HepG2 (cell line): Measurements from ENCODE around the gene HPDL. TPM values are rescaled to one million over a fixed set of nuclear protein-coding genes. Genes with fewer than 3 reads are reported as not detected.

ENCODE experiments used
- BRD4 ChIP-seq: sonication (generic); formaldehyde crosslinking; IDR thresholded peaks from 2 replicates; pipeline ENCODE4 v1.4.0; 2020; ENCODE audit warnings: missing genetic modification reagents
- CCAR2 ChIP-seq: fragments of 200-400 bp; formaldehyde crosslinking; optimal IDR thresholded peaks from 2 replicates; pipeline ENCODE3; 2018; ENCODE audit warnings: low read depth, mild to moderate bottlenecking, low read length, moderate library complexity
- CEBPZ ChIP-seq: IDR thresholded peaks from 2 replicates; pipeline ENCODE4 v1.6.1; 2012; ENCODE audit warnings: low read length, improper control_type of control experiment
- CREM ChIP-seq, 2 experiments: sonication (generic) in 1 of 2; formaldehyde crosslinking in 1 of 2; IDR thresholded peaks; 2 replicates each; pipeline versions ENCODE4 v1.4.0 to v1.6.1; 2016 to 2020; ENCODE audit warnings: antibody characterized with exemption in 1 of 2, mild to moderate bottlenecking in 1 of 2, missing genetic modification reagents in 1 of 2
- IKZF5 ChIP-seq: IDR thresholded peaks from 2 replicates; pipeline ENCODE4 v1.6.1; 2018; ENCODE audit warnings: missing genetic modification reagents, mild to moderate bottlenecking, missing compliant biosample characterization
- IRF2 ChIP-seq: IDR thresholded peaks from 2 replicates; pipeline ENCODE4 v1.6.1; 2018; ENCODE audit warnings: missing genetic modification reagents, missing compliant biosample characterization
- KLF11 ChIP-seq: IDR thresholded peaks from 2 replicates; pipeline ENCODE4 v1.6.1; 2016; ENCODE audit warnings: missing compliant biosample characterization
- MTA3 ChIP-seq: sonication (generic); formaldehyde crosslinking; IDR thresholded peaks from 2 replicates; pipeline ENCODE4 v1.4.0; 2020; ENCODE audit warnings: missing genetic modification reagents
- PPARG ChIP-seq: conservative IDR thresholded peaks from 2 replicates; pipeline ENCODE4 v1.6.1; 2016; ENCODE audit warnings: missing biosample characterization, missing genetic modification reagents
- PREB ChIP-seq: sonication (generic); formaldehyde crosslinking; IDR thresholded peaks from 2 replicates; pipeline ENCODE4 v1.4.0; 2020; ENCODE audit warnings: missing genetic modification reagents
- RBFOX2 ChIP-seq: fragments of 200-400 bp; formaldehyde crosslinking; IDR thresholded peaks from 2 replicates; pipeline ENCODE4 v1.6.1; 2017; ENCODE audit warnings: low read depth, mild to moderate bottlenecking, low read length
- TBP ChIP-seq: sonication (generic); formaldehyde crosslinking; IDR thresholded peaks from 2 replicates; pipeline ENCODE4 v1.5.0; 2020; ENCODE audit warnings: missing genetic modification reagents
- TOE1 ChIP-seq: sonication (generic); formaldehyde crosslinking; IDR thresholded peaks from 2 replicates; pipeline ENCODE4 v1.4.0; 2020; ENCODE audit warnings: mild to moderate bottlenecking, missing genetic modification reagents
- ZFYVE20 ChIP-seq: sonication (generic); formaldehyde crosslinking; IDR thresholded peaks from 2 replicates; pipeline ENCODE4 v1.8.0; 2023; ENCODE audit warnings: low read depth, mild to moderate bottlenecking, moderate library complexity, missing genetic modification reagents, borderline replicate concordance
- ZNF503 ChIP-seq: sonication (generic); formaldehyde crosslinking; IDR thresholded peaks from 2 replicates; pipeline ENCODE4 v1.4.0; 2020; ENCODE audit warnings: missing genetic modification reagents
- ZNF530 ChIP-seq: sonication (generic); formaldehyde crosslinking; IDR thresholded peaks from 2 replicates; pipeline ENCODE4 v1.5.0; 2020; ENCODE audit warnings: low read depth, mild to moderate bottlenecking, missing genetic modification reagents
- ZNF605 ChIP-seq: sonication (generic); formaldehyde crosslinking; IDR thresholded peaks from 2 replicates; pipeline ENCODE4 v1.8.0; 2022; ENCODE audit warnings: mild to moderate bottlenecking, missing genetic modification reagents
- ZNF710 ChIP-seq: sonication (generic); formaldehyde crosslinking; IDR thresholded peaks from 2 replicates; pipeline ENCODE4 v1.5.0; 2020; ENCODE audit warnings: mild to moderate bottlenecking, missing genetic modification reagents, borderline replicate concordance
- polyA plus RNA-seq, 8 experiments: library from polyadenylated mRNA; depleted of rRNA in 3 of 8; stranded (reverse) in 7 of 8; unstranded in 1 of 8; fragments of >200 nt; fragmentation: Illumina TruSeq in 4 of 8; extraction: Trizol in 4 of 8; gene quantifications; 2 replicates each; pipeline versions ENCODE4 v1.2.1 to v1.2.3, GENCODE V29; 2011 to 2016; ENCODE audit warnings: low read depth in 4 of 8, missing spikeins in 1 of 8, mixed read lengths in 1 of 8; ENCODE audit not compliant: insufficient read depth in 1 of 8
- total RNA-seq, 5 experiments: library from RNA; depleted of rRNA; stranded (reverse); fragments of >200 nt; fragmentation: Illumina TruSeq; extraction: Trizol; gene quantifications; 2 replicates each; pipeline ENCODE4 v1.2.3, GENCODE V29; 2016; ENCODE audit warnings: low read depth in 1 of 5

The HPDL gene
- total and polyA plus RNA-seq, 2 of the 13 experiments (the other 11 are each of a cell fraction or from before 2014, with no cell fraction given) = not detected

- TF ChIP-seq CEBPZ (no peak), CREM (IDR thresholded peaks at IDR 0.05) (no peak), CREM (CRISPR knock-in tag; IDR thresholded peaks at IDR 0.05) (no peak), BRD4 (CRISPR knock-in tag) (no peak), CCAR2 (no peak), RBFOX2 (no peak), ZNF710 (CRISPR knock-in tag) (0 out of 2 replicates have a peak, but pooled peaks have one; percentile 24), TBP (CRISPR knock-in tag) (no peak), ZFYVE20 (CRISPR knock-in tag) (no peak), ZNF605 (CRISPR knock-in tag) (0 out of 2 replicates have a peak, but pooled peaks have one; percentile 30), TOE1 (no peak), IRF2 (no peak), PPARG (CRISPR knock-in tag) (no peak), KLF11 (CRISPR knock-in tag) (0 out of 2 replicates have a peak, but pooled peaks have one; percentile 9), MTA3 (CRISPR knock-in tag) (no peak), PREB (CRISPR knock-in tag) (no peak), ZNF503 (CRISPR knock-in tag) (no peak), ZNF530 (no peak), IKZF5 (no peak)
Observed at GRCh38 chr1:45304311-45305081, 22.2 kb upstream of the HPDL start (continued).
